Measurements from ENCODE around the gene ALAS1. TPM values are rescaled to one million over a fixed set of nuclear protein-coding genes. Genes with fewer than 3 reads are reported as not detected.

Gene ALAS1
- total and polyA plus RNA-seq, 2 of the 13 experiments (the other 11 are each of a cell fraction or from before 2014, with no cell fraction given) = 36.0 to 43.2 TPM

GRCh38 chr3:52259035-52259434 is 61.1 kb downstream of the ALAS1 start:
- Histone ChIP-seq H3K4me3 (replicated peaks in 1 of 3; ENCODE audit: insufficient read depth in 1 of 3, low read depth in 2 of 3, low read length in 3 of 3) (no peak overlapping the region), H3K9me3 (ENCODE audit: low read length) (no peaks in the 10 kb centered on the region), H3K79me2 (ENCODE audit: insufficient read depth, low read length) (no peaks in the 10 kb centered on the region), H2AFZ (ENCODE audit: low read length) (no peak overlapping the region), H4K20me1 (ENCODE audit: insufficient read depth, low read length) (no peaks in the 10 kb centered on the region), H3K4me2 (ENCODE audit: low read depth, low read length) (no peak overlapping the region), H3K9ac (ENCODE audit: insufficient read depth, low read depth, low read length) (no peak overlapping the region), H3K27me3 (ENCODE audit: control insufficient read depth in 1 of 2, insufficient read depth in 2 of 2, low read length in 2 of 2) (no peaks in the 10 kb centered on the region), H3K4me1 (ENCODE audit: insufficient read depth, low read length) (no peaks in the 10 kb centered on the region), H3K36me3 (replicated peaks in 1 of 2; ENCODE audit: control insufficient read depth in 1 of 2, insufficient read depth in 2 of 2, low read length in 2 of 2) (peaks cover 44 to 95% of the 10 kb centered on the region in 2 experiments), H3K27ac (ENCODE audit: extremely low read length, insufficient read depth, low read length) (no peak overlapping the region)
- TF ChIP-seq BRCA1 (CRISPR knock-in tag; IDR thresholded peaks at IDR 0.05) (no peak), MAFF (IDR thresholded peaks at IDR 0.05; ENCODE audit: low read depth, low read length) (0 out of 2 replicates have a peak, but pooled peaks have one; percentile 4), RBFOX2 (IDR thresholded peaks at IDR 0.05; ENCODE audit: low read depth, low read length) (0 out of 2 replicates have a peak, but pooled peaks have one; percentile 13)
- DNase-seq (ENCODE audit: low spot score) (no peak), FAIRE-seq (no peak), ATAC-seq (no peak)
- no TSS peak for BruUV-seq (replicated peaks)
- 82% methylated on average over 1 of the region's 1 CpG for WGBS (ENCODE audit: low lambda C conversion rate)
- ChIA-PET CTCF (ENCODE audit: low intra/inter-chr PET ratio, low total read pairs) (no interaction called here), POLR2A (no interaction called here)
- intact Hi-C loops (cut with micrococcal nuclease; ENCODE audit: unreplicated experiment) = no loop called here
- in situ Hi-C loops (cut with HindIII; ENCODE audit: extremely low pct_ligation_motif_present, low pct_unique_long_range_greater_than_20kb) = no loop called here

GRCh38 chr3:52259448-52259847 is 61.5 kb downstream of the ALAS1 start:
- intact Hi-C loops (cut with micrococcal nuclease; ENCODE audit: unreplicated experiment) (no loop called here), in situ Hi-C loops (cut with HindIII; ENCODE audit: extremely low pct_ligation_motif_present, low pct_unique_long_range_greater_than_20kb) (no loop called here)
- DNase-seq (ENCODE audit: low spot score) = no peak
- Histone ChIP-seq H3K27me3 (ENCODE audit: control insufficient read depth in 1 of 2, insufficient read depth in 2 of 2, low read length in 2 of 2) (no peaks in the 10 kb centered on the region), H2AFZ (ENCODE audit: low read length) (no peak overlapping the region), H3K9me3 (ENCODE audit: low read length) (no peaks in the 10 kb centered on the region), H4K20me1 (ENCODE audit: insufficient read depth, low read length) (no peaks in the 10 kb centered on the region), H3K4me1 (ENCODE audit: insufficient read depth, low read length) (no peaks in the 10 kb centered on the region), H3K4me2 (ENCODE audit: low read depth, low read length) (no peak overlapping the region), H3K9ac (ENCODE audit: insufficient read depth, low read depth, low read length) (no peak overlapping the region), H3K36me3 (replicated peaks in 1 of 2; ENCODE audit: control insufficient read depth in 1 of 2, insufficient read depth in 2 of 2, low read length in 2 of 2) (peaks cover 43 to 96% of the 10 kb centered on the region in 2 experiments), H3K27ac (ENCODE audit: extremely low read length, insufficient read depth, low read length) (no peak overlapping the region), H3K4me3 (replicated peaks in 1 of 3; ENCODE audit: insufficient read depth in 1 of 3, low read depth in 2 of 3, low read length in 3 of 3) (no peak overlapping the region), H3K79me2 (ENCODE audit: insufficient read depth, low read length) (no peaks in the 10 kb centered on the region)
- no TSS peak for BruUV-seq (replicated peaks)
- ChIA-PET CTCF (ENCODE audit: low intra/inter-chr PET ratio, low total read pairs) (no interaction called here), POLR2A (no interaction called here)
- ATAC-seq = no peak
- FAIRE-seq = no peak
- WGBS (ENCODE audit: low lambda C conversion rate) = 96% methylated on average over 4 of the region's 4 CpGs
- no peak for TF ChIP-seq GLMP (CRISPR knock-in tag; IDR thresholded peaks at IDR 0.05; ENCODE audit: borderline replicate concordance)
- no peak for TF ChIP-seq MBNL3 (CRISPR knock-in tag; conservative IDR thresholded peaks at IDR 0.05)
- no peak for TF ChIP-seq TCF7L2 (IDR thresholded peaks at IDR 0.05; ENCODE audit: low read depth, low read length)
- TF ChIP-seq KIAA2018 (CRISPR knock-in tag; IDR thresholded peaks at IDR 0.05; ENCODE audit: borderline replicate concordance) = no peak
- TF ChIP-seq ZNF251 (CRISPR knock-in tag; IDR thresholded peaks at IDR 0.05) = no peak
- no peak for TF ChIP-seq ZFP36L2 (CRISPR knock-in tag; IDR thresholded peaks at IDR 0.05)
- no peak for TF ChIP-seq ZNF619 (CRISPR knock-in tag; IDR thresholded peaks at IDR 0.05)

Measured in HepG2 (cell line).